NCI-H510A (cell line): ENCODE results near the gene GNE.

ENCODE experiments used
- DNase-seq: peaks from one replicate; lab custom pipeline; 2025; lab: John Stamatoyannopoulos, UW

The GNE gene

DNA sequence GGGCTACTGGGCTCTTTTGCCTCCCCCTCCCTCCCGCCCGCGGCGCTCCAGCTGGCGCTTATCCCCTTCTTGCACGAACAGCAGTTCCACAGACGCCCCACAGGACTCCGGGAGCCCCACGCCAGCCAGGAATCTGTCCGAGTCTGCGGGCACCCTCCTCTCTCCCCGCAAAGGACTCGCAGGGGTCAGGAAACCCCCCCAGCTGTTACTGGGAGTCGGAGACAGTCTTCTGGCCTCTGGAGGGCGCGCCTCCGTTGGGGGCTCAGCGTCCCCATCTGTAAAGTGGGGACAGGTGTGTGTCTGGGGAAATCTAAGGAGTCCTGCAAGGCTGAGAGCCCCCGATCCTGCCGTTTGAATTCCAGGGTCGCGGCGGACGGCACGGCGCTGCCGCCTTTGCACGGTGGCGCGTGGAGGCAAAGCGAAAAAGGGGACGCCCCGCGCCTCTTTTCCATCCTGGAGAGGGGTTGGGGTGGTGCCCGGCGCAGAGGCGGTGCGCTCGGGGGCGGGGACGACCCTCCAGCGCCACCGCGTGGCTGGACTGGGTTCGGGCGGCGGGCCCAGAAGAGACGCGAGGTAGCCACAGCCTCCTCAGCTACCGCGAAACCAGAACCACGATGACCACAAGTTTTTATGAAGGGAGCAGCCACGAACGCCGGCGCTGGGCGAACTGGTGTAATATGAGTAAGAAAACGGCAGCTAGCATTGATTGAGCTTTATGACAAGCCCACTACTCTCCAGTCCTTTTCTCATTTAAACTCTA is 91.9 kb downstream of the GNE start:
- DNase-seq: peak; percentile 35

DNA sequence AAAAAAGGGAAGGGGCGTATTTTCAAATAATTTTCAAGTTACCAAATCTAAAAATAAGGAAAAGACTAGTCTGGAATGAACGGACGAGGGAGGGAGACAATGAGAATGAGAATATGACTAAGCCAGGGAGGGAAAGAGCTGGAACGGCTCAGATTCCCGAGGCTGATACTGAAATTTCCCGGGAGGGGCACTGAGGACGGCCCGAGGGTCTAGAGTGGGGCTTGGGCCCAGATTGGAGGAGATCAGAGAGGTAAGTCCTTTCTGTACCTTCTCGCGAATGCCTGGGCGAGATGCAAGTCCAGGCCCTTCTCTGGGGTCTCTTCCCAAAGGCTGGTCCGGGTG is 92.5 kb downstream of the GNE start:
- DNase-seq: no peak

DNA sequence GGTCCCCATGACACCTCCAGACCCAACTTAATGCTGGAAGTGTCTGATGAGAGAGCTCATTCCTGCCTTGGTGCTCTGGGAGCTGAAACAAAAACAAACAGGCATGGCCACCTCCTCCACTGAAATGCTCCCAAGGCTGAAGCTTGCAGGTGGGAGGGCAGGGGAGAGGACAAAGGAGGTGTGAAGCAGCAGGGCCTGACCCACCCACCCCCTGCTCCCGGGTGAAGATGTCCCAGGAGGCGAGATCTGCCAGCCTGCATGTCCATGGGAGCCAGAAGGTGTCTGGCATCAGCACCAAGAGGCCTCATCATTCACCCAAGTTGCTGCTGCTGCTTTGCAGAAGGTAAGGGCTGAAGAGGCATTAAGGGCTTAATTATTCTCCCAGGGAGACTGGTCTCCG is 93.3 kb downstream of the GNE start:
- no peak for DNase-seq
